ENCODE results near the gene SLC1A6. TPM values are rescaled to one million over a fixed set of nuclear protein-coding genes. Genes with fewer than 3 reads are reported as not detected.

The SLC1A6 gene
- total and polyA plus RNA-seq, 2 of the 4 experiments (the other 2 are of a cell fraction), result not detected

DNA sequence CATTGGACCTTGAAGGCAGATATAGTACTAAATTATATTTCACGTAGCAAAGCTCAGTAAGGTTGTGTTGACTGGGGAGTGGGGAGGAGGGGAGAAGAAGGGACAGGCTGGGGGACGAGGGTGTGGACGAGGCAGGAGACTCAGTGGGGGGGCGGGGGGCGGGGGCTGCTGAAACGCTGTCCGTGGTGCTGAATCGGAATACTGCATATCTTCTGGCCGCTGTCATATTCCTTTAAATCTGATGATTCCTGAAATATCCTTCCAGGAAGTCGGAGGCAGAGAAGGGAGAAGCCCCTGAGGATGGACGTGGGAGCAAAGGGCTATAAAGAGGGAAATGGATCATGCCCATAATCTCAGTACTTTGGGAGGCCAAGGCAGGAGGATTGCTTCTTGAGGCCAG lies 34.9 kb upstream of the SLC1A6 start:
- DNase-seq (no peak), ATAC-seq (ENCODE audit: low read depth) (no peak)
- H3K4ac ChIP-seq (ENCODE audit: low read depth, low read length), result no peak overlapping the region
- no peaks in the 10 kb centered on the region for H3K4me1 ChIP-seq (ENCODE audit: control insufficient read depth, insufficient read depth, low read length)
- H3K9ac ChIP-seq (ENCODE audit: low read depth, low read length), result no peak overlapping the region
- H3K56ac ChIP-seq (ENCODE audit: extremely low read depth, insufficient read depth, low read length), result no peak overlapping the region
- no peaks in the 10 kb centered on the region for H3K79me1 ChIP-seq (ENCODE audit: low read depth in 1 of 2, low read length in 2 of 2)
- H3K23ac ChIP-seq (ENCODE audit: low read depth, low read length), result no peak overlapping the region
- H4K20me1 ChIP-seq (ENCODE audit: insufficient read depth, low read length), result no peaks in the 10 kb centered on the region
- no peak overlapping the region for H4K5ac ChIP-seq (ENCODE audit: low read depth, low read length)
- H3K4me3 ChIP-seq (ENCODE audit: insufficient read depth, low read depth, low read length), result no peak overlapping the region
- H3K9me3 ChIP-seq (ENCODE audit: control insufficient read depth, insufficient read depth, low read length), result peaks cover 11% of the 10 kb centered on the region
- H2BK20ac ChIP-seq (ENCODE audit: low read depth, low read length), result no peak overlapping the region
- H3K36me3 ChIP-seq (ENCODE audit: control insufficient read depth, insufficient read depth, low read length), result no peaks in the 10 kb centered on the region
- H4K91ac ChIP-seq (ENCODE audit: insufficient read depth, low read depth, low read length), result no peak overlapping the region
- WGBS, 2 experiments (ENCODE audit: extremely low coverage in 2 of 2, insufficient read length in 1 of 2), result 5% methylated on average over 4 of the region's 11 CpGs; no CpG with 5 or more reads in 1 of the 2 experiments
- H2AK9ac ChIP-seq (replicated peaks; ENCODE audit: low read depth, low read length, poor library complexity), result no peak overlapping the region
- POLR2A ChIA-PET (ENCODE audit: unreplicated experiment), result no interaction called here
- no peak overlapping the region for H2BK15ac ChIP-seq (ENCODE audit: low read depth, low read length)
- no peak overlapping the region for H2AK5ac ChIP-seq (ENCODE audit: low read depth, low read length)
- H3K18ac ChIP-seq (ENCODE audit: low read depth, low read length), result no peak overlapping the region
- no peak overlapping the region for H3K27ac ChIP-seq (ENCODE audit: insufficient read depth, low read length)
- TF ChIP-seq, protein P1, sequence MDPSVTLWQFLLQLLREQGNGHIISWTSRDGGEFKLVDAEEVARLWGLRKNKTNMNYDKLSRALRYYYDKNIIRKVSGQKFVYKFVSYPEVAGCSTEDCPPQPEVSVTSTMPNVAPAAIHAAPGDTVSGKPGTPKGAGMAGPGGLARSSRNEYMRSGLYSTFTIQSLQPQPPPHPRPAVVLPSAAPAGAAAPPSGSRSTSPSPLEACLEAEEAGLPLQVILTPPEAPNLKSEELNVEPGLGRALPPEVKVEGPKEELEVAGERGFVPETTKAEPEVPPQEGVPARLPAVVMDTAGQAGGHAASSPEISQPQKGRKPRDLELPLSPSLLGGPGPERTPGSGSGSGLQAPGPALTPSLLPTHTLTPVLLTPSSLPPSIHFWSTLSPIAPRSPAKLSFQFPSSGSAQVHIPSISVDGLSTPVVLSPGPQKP (IDR thresholded peaks at IDR 0.05; ENCODE audit: borderline replicate concordance, low read depth, low read length), result no peak
- TF ChIP-seq BHLHE40 (IDR thresholded peaks at IDR 0.05; ENCODE audit: low read depth, low read length) (no peak), CHD1 (IDR thresholded peaks at IDR 0.05; ENCODE audit: low read depth, low read length) (no peak), MAZ (IDR thresholded peaks at IDR 0.05; ENCODE audit: borderline replicate concordance, low read depth, low read length) (no peak), POLR2A (IDR thresholded peaks at IDR 0.05; ENCODE audit: low read depth, low read length) (no peak), RFX5 (IDR thresholded peaks at IDR 0.05; ENCODE audit: low read depth, low read length) (no peak), SMC3 (IDR thresholded peaks at IDR 0.05; ENCODE audit: low read depth, low read length) (no peak), MXI1 (IDR thresholded peaks at IDR 0.05; ENCODE audit: borderline replicate concordance, low read depth, low read length) (no peak), MAFK (IDR thresholded peaks at IDR 0.05; ENCODE audit: low read depth, low read length) (no peak), NFE2L2 (IDR thresholded peaks at IDR 0.05; ENCODE audit: low read depth, low read length) (no peak), FOS (IDR thresholded peaks at IDR 0.05; ENCODE audit: low read depth, low read length) (no peak), RAD21 (IDR thresholded peaks at IDR 0.05; ENCODE audit: low read length) (no peak), CEBPB (IDR thresholded peaks at IDR 0.05; ENCODE audit: low read depth, low read length) (no peak)
- TF ChIP-seq, protein P2, sequence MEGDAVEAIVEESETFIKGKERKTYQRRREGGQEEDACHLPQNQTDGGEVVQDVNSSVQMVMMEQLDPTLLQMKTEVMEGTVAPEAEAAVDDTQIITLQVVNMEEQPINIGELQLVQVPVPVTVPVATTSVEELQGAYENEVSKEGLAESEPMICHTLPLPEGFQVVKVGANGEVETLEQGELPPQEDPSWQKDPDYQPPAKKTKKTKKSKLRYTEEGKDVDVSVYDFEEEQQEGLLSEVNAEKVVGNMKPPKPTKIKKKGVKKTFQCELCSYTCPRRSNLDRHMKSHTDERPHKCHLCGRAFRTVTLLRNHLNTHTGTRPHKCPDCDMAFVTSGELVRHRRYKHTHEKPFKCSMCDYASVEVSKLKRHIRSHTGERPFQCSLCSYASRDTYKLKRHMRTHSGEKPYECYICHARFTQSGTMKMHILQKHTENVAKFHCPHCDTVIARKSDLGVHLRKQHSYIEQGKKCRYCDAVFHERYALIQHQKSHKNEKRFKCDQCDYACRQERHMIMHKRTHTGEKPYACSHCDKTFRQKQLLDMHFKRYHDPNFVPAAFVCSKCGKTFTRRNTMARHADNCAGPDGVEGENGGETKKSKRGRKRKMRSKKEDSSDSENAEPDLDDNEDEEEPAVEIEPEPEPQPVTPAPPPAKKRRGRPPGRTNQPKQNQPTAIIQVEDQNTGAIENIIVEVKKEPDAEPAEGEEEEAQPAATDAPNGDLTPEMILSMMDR (conservative IDR thresholded peaks at IDR 0.05; ENCODE audit: low read depth, low read length), result no peak
- TF ChIP-seq, protein P3, sequence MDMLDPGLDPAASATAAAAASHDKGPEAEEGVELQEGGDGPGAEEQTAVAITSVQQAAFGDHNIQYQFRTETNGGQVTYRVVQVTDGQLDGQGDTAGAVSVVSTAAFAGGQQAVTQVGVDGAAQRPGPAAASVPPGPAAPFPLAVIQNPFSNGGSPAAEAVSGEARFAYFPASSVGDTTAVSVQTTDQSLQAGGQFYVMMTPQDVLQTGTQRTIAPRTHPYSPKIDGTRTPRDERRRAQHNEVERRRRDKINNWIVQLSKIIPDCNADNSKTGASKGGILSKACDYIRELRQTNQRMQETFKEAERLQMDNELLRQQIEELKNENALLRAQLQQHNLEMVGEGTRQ (IDR thresholded peaks at IDR 0.05; ENCODE audit: low read depth, low read length), result no peak
- H2AFZ ChIP-seq (replicated peaks; ENCODE audit: low read length, poor library complexity), result no peak overlapping the region
- CTCF ChIA-PET, result no interaction called here
- dilution Hi-C loops (cut with HindIII; ENCODE audit: low sequenced_read_pairs, unreplicated experiment) (no loop called here), in situ Hi-C loops (cut with MboI; ENCODE audit: low sequenced_read_pairs) (no loop called here), intact Hi-C loops (cut with micrococcal nuclease) (no loop called here)
- H2BK5ac ChIP-seq (ENCODE audit: low read depth, low read length, poor library complexity, severe bottlenecking), result no peak overlapping the region
- no peaks in the 10 kb centered on the region for H3K27me3 ChIP-seq (ENCODE audit: control insufficient read depth, insufficient read depth, low read length)
- BruUV-seq (replicated peaks), result no TSS peak
- H4K8ac ChIP-seq (ENCODE audit: low read depth in 2 of 2, low read length in 2 of 2), result no peak overlapping the region
- no peaks in the 10 kb centered on the region for H3K9me1 ChIP-seq (ENCODE audit: insufficient read depth, low read length)
- H2BK120ac ChIP-seq (ENCODE audit: low read depth, low read length), result no peak overlapping the region
- H3K14ac ChIP-seq (replicated peaks; ENCODE audit: low read depth, low read length), result no peak overlapping the region
- no peak overlapping the region for H3K4me2 ChIP-seq (ENCODE audit: low read depth, low read length)
